SK-N-SH (cell line): ENCODE results near the gene CLSTN2. TPM values are rescaled to one million over a fixed set of nuclear protein-coding genes. Genes with fewer than 3 reads are reported as not detected.

Source experiments
- CTCF ChIA-PET: fragments of 300-600, 350-600 bp; formaldehyde crosslinking; extraction: SDS; loops from one replicate; lab custom pipeline; 2021; lab: Yijun Ruan, JAX
- POLR2A ChIA-PET: fragments of 350-600 bp; sonication (Branson Sonifier 250); formaldehyde crosslinking; extraction: SDS; loops from one replicate; lab custom pipeline; 2020; ENCODE audit warnings: antibody characterized with exemption, inconsistent platforms; lab: Yijun Ruan, JAX
- DNase-seq: peaks from one replicate; pipeline ENCODE4 v3.0.0; 2012
- H2AFZ ChIP-seq: fragments of 200-600 bp; sonication (generic); 2 replicates; pipeline ENCODE4 v1.8.1; 2016; ENCODE audit warnings: antibody characterized with exemption, mild to moderate bottlenecking, low read depth
- H3F3A ChIP-seq: fragments of 200-600 bp; sonication (generic); replicated peaks from 2 replicates; pipeline ENCODE3; 2016; ENCODE audit warnings: antibody characterized with exemption, mild to moderate bottlenecking; ENCODE audit not compliant: insufficient read depth
- H3K27ac ChIP-seq, 2 experiments: fragments of 200-500 bp in 1 of 2; fragments of 200-600 bp in 1 of 2; sonication (Bioruptor generic) in 1 of 2; sonication (generic), shearing (Covaris generic) in 1 of 2; 2 replicates each; pipeline versions ENCODE4 v1.5.1 to v1.6.1; 2014 to 2016; ENCODE audit warnings: low read depth in 2 of 2, inconsistent platforms in 1 of 2, low read length in 1 of 2, mild to moderate bottlenecking in 1 of 2, mixed read lengths in 1 of 2
- H3K27me3 ChIP-seq: fragments of 200-600 bp; sonication (generic), shearing (Covaris generic); 2 replicates; pipeline ENCODE4 v1.6.1; 2016; ENCODE audit warnings: mixed run types; ENCODE audit not compliant: insufficient read depth
- H3K36me3 ChIP-seq, 2 experiments: fragments of 200-500 bp in 1 of 2; fragments of 200-600 bp in 1 of 2; sonication (Bioruptor generic) in 1 of 2; sonication (generic) in 1 of 2; replicated peaks in 1 of 2; 2 replicates each; pipeline versions ENCODE3 to v1.5.1; 2014 to 2016; ENCODE audit warnings: low read length in 1 of 2, mild to moderate bottlenecking in 1 of 2; ENCODE audit not compliant: insufficient read depth in 2 of 2, control insufficient read depth in 1 of 2
- H3K4me1 ChIP-seq, 2 experiments: fragments of 200-500 bp in 1 of 2; fragments of 200-600 bp in 1 of 2; sonication (Bioruptor generic) in 1 of 2; sonication (generic), shearing (Covaris generic) in 1 of 2; 2 replicates each; pipeline versions ENCODE4 v1.5.1 to v1.6.1; 2014 to 2016; ENCODE audit warnings: low read depth in 1 of 2, low read length in 1 of 2, mixed run types in 1 of 2; ENCODE audit not compliant: insufficient read depth in 2 of 2, control insufficient read depth in 1 of 2
- H3K4me2 ChIP-seq: fragments of 200-600 bp; sonication (generic), shearing (Covaris generic); 2 replicates; pipeline ENCODE4 v1.6.1; 2017; ENCODE audit warnings: mixed run types
- H3K4me3 ChIP-seq, 2 experiments: fragments of 200-500 bp in 1 of 2; fragments of 200-600 bp in 1 of 2; sonication (Bioruptor generic) in 1 of 2; sonication (generic), shearing (Covaris generic) in 1 of 2; 2 replicates each; pipeline versions ENCODE4 v1.5.1 to v1.8.1; 2014 to 2016; ENCODE audit warnings: low read depth in 2 of 2, inconsistent platforms in 1 of 2, low read length in 1 of 2, mild to moderate bottlenecking in 1 of 2, mixed read lengths in 1 of 2, moderate library complexity in 1 of 2
- H3K79me2 ChIP-seq: fragments of 200-600 bp; sonication (generic); 2 replicates; pipeline ENCODE4 v1.8.1; 2017; ENCODE audit warnings: mild to moderate bottlenecking; ENCODE audit not compliant: insufficient read depth
- H3K9ac ChIP-seq: fragments of 200-600 bp; sonication (generic); 2 replicates; pipeline ENCODE4 v1.6.1; 2017; ENCODE audit warnings: mixed run types
- H3K9me2 ChIP-seq: fragments of 200-600 bp; sonication (generic); 2 replicates; pipeline ENCODE4 v1.6.1; 2017; ENCODE audit warnings: mixed run types
- H3K9me3 ChIP-seq: fragments of 200-600 bp; sonication (generic); 2 replicates; pipeline ENCODE4 v1.6.1; 2017; ENCODE audit warnings: mixed run types, mild to moderate bottlenecking, moderate library complexity
- H4K20me1 ChIP-seq: fragments of 200-600 bp; sonication (generic); 2 replicates; pipeline ENCODE4 v1.6.1; 2017; ENCODE audit warnings: mild to moderate bottlenecking, mixed run types; ENCODE audit not compliant: insufficient read depth
- CHD2 ChIP-seq: fragments of 150-350 bp; IDR thresholded peaks from 2 replicates; pipeline ENCODE4 v1.6.1; 2018; ENCODE audit warnings: low read length; ENCODE audit not compliant: partially characterized antibody
- EZH2phosphoT487 ChIP-seq: fragments of 200-600 bp; sonication (generic); IDR thresholded peaks from 2 replicates; pipeline ENCODE4 v1.6.1; 2017; ENCODE audit warnings: low read depth, mixed run types, mild to moderate bottlenecking, antibody characterized with exemption, moderate library complexity, borderline replicate concordance
- FOSL2 ChIP-seq: IDR thresholded peaks from 2 replicates; pipeline ENCODE4 v1.4.0; 2012; ENCODE audit warnings: low read depth, mild to moderate bottlenecking, moderate library complexity, borderline replicate concordance
- FOXM1 ChIP-seq: IDR thresholded peaks from 2 replicates; pipeline ENCODE4 v1.4.0; 2012; ENCODE audit warnings: low read depth, mild to moderate bottlenecking
- GABPA ChIP-seq: IDR thresholded peaks from 2 replicates; pipeline ENCODE4 v1.4.0; 2012; ENCODE audit warnings: low read depth, mild to moderate bottlenecking
- GATA2 ChIP-seq: sonication (generic); formaldehyde crosslinking; IDR thresholded peaks from 2 replicates; pipeline ENCODE4 v1.5.0; 2020; ENCODE audit warnings: mild to moderate bottlenecking, missing genetic modification reagents
- JUND ChIP-seq: IDR thresholded peaks from 2 replicates; pipeline ENCODE4 v1.4.0; 2012
- MXI1 ChIP-seq: IDR thresholded peaks from 2 replicates; pipeline ENCODE4 v1.6.1; 2012; ENCODE audit warnings: mild to moderate bottlenecking, low read depth, low read length, improper control_type of control experiment
- NFIC ChIP-seq: IDR thresholded peaks from 2 replicates; pipeline ENCODE4 v1.4.0; 2012; ENCODE audit warnings: borderline replicate concordance
- RAD21 ChIP-seq: IDR thresholded peaks from 2 replicates; pipeline ENCODE4 v1.6.1; 2012; ENCODE audit warnings: mild to moderate bottlenecking, low read length
- RCOR1 ChIP-seq: fragments of 150-350 bp; IDR thresholded peaks from 2 replicates; pipeline ENCODE4 v1.6.1; 2017; ENCODE audit warnings: antibody characterized with exemption, low read length
- RXRA ChIP-seq: IDR thresholded peaks from 2 replicates; pipeline ENCODE4 v1.4.0; 2012; ENCODE audit warnings: low read depth, mild to moderate bottlenecking, borderline replicate concordance
- WGBS: methylation state at CpG from one replicate; pipeline ENCODE4 v1.1.6; 2017; ENCODE audit warnings: low lambda C conversion rate; 5-methylcytosine and 5-hydroxymethylcytosine counted together
- polyA plus RNA-seq, 3 experiments: library from polyadenylated mRNA; depleted of rRNA; stranded (reverse); fragments of >200 nt; gene quantifications; 2 replicates each; pipeline ENCODE4 v1.2.3, GENCODE V29; 2012
- TF ChIP-seq, protein P1 (sequence below): fragments of 150-350 bp; IDR thresholded peaks from 2 replicates; pipeline ENCODE4 v1.6.1; 2017; ENCODE audit warnings: antibody characterized with exemption, low read length, low read depth, borderline replicate concordance

Gene CLSTN2
- polyA plus RNA-seq, 1 of the 3 experiments (the other 2 are of a cell fraction) = 0.02 TPM

DNA sequence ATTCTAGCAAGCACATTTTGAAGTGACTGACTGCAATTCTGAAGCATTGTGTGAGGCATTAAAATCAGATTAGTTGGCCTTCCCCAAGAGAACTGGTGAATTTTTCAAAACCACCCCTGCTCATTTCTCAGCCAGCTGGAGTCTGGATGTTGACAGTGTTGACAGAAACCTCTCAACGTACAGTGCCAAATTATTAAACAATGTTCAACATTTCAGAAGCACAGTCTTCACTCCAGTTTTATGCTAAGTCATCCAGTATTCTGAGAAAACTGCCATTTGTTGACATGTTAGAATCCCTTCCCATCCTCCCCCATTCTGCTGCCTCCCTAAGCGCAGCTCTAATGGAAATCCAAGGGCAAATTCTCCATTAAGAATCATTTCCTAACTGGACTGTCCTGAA is 373.6 kb downstream of the CLSTN2 start (continued):
- no peak for TF ChIP-seq EZH2phosphoT487
- TF ChIP-seq, protein P1, sequence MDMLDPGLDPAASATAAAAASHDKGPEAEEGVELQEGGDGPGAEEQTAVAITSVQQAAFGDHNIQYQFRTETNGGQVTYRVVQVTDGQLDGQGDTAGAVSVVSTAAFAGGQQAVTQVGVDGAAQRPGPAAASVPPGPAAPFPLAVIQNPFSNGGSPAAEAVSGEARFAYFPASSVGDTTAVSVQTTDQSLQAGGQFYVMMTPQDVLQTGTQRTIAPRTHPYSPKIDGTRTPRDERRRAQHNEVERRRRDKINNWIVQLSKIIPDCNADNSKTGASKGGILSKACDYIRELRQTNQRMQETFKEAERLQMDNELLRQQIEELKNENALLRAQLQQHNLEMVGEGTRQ = no peak
- no peak for TF ChIP-seq JUND
- no peak for TF ChIP-seq GABPA
- no peak for TF ChIP-seq MXI1
- no peak for TF ChIP-seq RCOR1

DNA sequence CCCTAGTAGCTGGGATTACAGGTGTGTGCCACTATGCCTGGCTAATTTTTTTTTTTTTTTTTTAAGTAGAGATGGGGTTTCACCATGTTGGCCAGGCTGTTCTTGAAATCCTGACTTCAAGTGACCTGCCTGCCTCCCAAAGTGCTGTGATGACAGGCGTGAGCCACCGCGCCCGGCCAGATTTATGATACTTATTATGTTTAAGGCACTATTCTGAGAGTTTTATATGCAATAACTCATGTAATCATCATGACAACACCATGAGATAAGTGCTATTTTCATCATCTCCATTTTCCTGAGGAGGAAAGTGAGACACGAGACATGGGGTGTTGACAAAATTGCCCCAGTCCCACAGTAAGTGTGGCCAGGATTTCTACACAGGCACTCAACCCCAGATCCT is 376.4 kb downstream of the CLSTN2 start:
- CTCF ChIA-PET = no interaction called here
- 57% methylated on average over 5 of the region's 5 CpGs for WGBS
- POLR2A ChIA-PET = no interaction called here

DNA sequence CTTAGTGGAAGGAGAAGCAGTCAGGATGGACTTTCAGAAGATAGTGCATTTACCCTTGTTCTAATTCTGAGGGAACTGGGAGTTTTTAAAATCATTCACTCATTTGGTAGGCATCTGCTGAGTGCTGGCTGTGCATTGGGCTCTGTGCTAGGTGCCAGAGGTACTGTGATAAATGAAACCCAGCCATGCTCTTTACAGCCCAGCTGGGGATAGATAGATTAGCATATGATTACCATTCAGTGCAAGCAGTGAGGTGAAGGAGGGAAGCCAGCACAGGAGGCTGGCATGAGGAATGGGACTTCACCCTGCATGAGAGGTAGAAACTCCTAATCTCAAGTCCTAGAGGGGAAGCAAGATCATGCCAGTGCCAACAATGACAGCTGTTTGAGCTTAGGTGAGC is 381.0 kb downstream of the CLSTN2 start:
- H3K4me1 ChIP-seq = peaks cover 0 to 13% of the 10 kb centered on the region in 2 experiments; a peak in 2 of 4 replicates
- no peaks in the 10 kb centered on the region for H3K9me3 ChIP-seq
- no peak for TF ChIP-seq CHD2
- no peak for TF ChIP-seq NFIC
- no peak for TF ChIP-seq FOSL2
- no peak for TF ChIP-seq RXRA
- TF ChIP-seq FOXM1 = no peak
- no peak overlapping the region for H3K27ac ChIP-seq
- H3K9me2 ChIP-seq = no peaks in the 10 kb centered on the region
- H3F3A ChIP-seq = no peaks in the 10 kb centered on the region
- no peak overlapping the region for H3K4me3 ChIP-seq
- no peaks in the 10 kb centered on the region for H4K20me1 ChIP-seq
- DNase-seq = no peak
- no peaks in the 10 kb centered on the region for H3K36me3 ChIP-seq
- POLR2A ChIA-PET = no interaction called here
- no peaks in the 10 kb centered on the region for H3K79me2 ChIP-seq
- CTCF ChIA-PET = interaction anchor here (1.0 kb wide), 2 partner anchors 9 to 180 kb away, joined by 3 read pairs; no protein-coding TSS in a partner anchor
- no peak overlapping the region for H3K9ac ChIP-seq
- H2AFZ ChIP-seq = no peak overlapping the region
- no peaks in the 10 kb centered on the region for H3K27me3 ChIP-seq
- H3K4me2 ChIP-seq = no peak overlapping the region

More for the DNA sequence above, 376.4 kb downstream of the CLSTN2 start:
- H3K79me2 ChIP-seq = no peaks in the 10 kb centered on the region
- H3K4me1 ChIP-seq = peaks cover 0 to 2% of the 10 kb centered on the region in 2 experiments; a peak in 1 of 4 replicates
- no peaks in the 10 kb centered on the region for H3K9me3 ChIP-seq
- no peaks in the 10 kb centered on the region for H3K9me2 ChIP-seq
- H3K4me3 ChIP-seq = no peak overlapping the region
- no peak overlapping the region for H3K27ac ChIP-seq
- no peaks in the 10 kb centered on the region for H3F3A ChIP-seq
- H4K20me1 ChIP-seq = no peaks in the 10 kb centered on the region
- no peak overlapping the region for H2AFZ ChIP-seq
- no peak for TF ChIP-seq RAD21
- TF ChIP-seq FOSL2 = no peak
- TF ChIP-seq GATA2 = no peak
- no peak overlapping the region for H3K9ac ChIP-seq
- no peak overlapping the region for H3K4me2 ChIP-seq
- no peaks in the 10 kb centered on the region for H3K36me3 ChIP-seq
- no peaks in the 10 kb centered on the region for H3K27me3 ChIP-seq
- DNase-seq = no peak
